ENCODE data around the gene PC.

The PC gene

DNA sequence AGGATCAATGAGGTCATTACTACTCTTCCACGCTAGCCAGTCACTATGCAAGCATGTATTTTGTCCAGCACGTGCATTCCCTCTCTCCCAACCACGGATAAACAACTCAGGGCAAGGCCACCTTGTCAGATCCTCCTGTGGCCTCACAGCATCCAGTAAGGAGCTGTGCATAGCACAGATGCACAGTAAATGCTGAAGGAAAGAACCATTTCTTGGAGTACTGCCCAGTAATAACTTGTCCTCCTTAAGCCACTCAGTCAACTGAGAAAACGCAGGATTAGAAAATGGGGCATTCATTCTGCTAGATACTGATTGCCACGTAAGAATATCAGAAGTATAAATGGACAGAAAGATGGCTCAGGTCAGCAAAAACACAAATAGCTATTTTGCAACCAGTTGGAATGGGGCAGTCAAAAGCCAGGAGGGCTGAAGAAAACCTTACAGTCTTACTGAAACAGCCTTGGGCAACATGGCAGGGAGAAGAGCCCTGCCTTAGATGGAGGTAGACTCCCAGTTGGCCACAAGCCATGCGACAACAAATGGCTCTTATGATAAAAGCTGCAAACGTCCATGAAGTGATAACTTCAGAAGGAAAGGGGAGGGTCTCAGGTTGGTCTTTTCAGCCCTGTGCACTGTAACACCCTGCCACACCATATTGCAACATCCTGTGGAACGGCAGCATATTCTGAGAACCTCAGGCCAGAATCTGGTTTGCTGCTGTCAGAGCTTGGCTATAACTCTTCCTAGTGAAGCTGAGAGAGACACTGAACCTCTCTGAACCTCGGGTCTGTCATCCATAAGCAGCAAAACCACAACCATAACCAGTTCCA is 23.0 kb downstream of the PC start:
- Histone ChIP-seq H3K9me3 (ENCODE audit: control insufficient read depth in 2 of 2, low read length in 2 of 2) (no peaks in the 10 kb centered on the region), H3K27ac (ENCODE audit: low read depth in 2 of 2, low read length in 2 of 2) (no peak overlapping the region), H3K9ac (ENCODE audit: low read depth in 1 of 2, low read length in 2 of 2) (no peak overlapping the region), H3K27me3 (ENCODE audit: control insufficient read depth in 2 of 2, insufficient read depth in 2 of 2, low read length in 2 of 2) (no peaks in the 10 kb centered on the region), H3K36me3 (ENCODE audit: control insufficient read depth in 2 of 2, insufficient read depth in 2 of 2, low read length in 2 of 2) (no peaks in the 10 kb centered on the region), H3K4me3 (ENCODE audit: low read length in 2 of 2) (no peak overlapping the region), H3K4me1 (ENCODE audit: control insufficient read depth in 2 of 2, insufficient read depth in 2 of 2, low read length in 2 of 2) (no peaks in the 10 kb centered on the region)

- H3K9ac ChIP-seq (ENCODE audit: low read depth in 1 of 2, low read length in 2 of 2): no peak overlapping the region
- no peaks in the 10 kb centered on the region for H3K4me1 ChIP-seq (ENCODE audit: control insufficient read depth in 2 of 2, insufficient read depth in 2 of 2, low read length in 2 of 2)
- no peak overlapping the region for H3K4me3 ChIP-seq (ENCODE audit: low read length in 2 of 2)
- no peaks in the 10 kb centered on the region for H3K27me3 ChIP-seq (ENCODE audit: control insufficient read depth in 2 of 2, insufficient read depth in 2 of 2, low read length in 2 of 2)
- no peaks in the 10 kb centered on the region for H3K36me3 ChIP-seq (ENCODE audit: control insufficient read depth in 2 of 2, insufficient read depth in 2 of 2, low read length in 2 of 2)
- H3K9me3 ChIP-seq (ENCODE audit: control insufficient read depth in 2 of 2, low read length in 2 of 2): no peaks in the 10 kb centered on the region
- no peak overlapping the region for H3K27ac ChIP-seq (ENCODE audit: low read depth in 2 of 2, low read length in 2 of 2)
These were observed 24.7 kb downstream of the PC start for GRCh38 chr11:66933531-66933930.

DNA sequence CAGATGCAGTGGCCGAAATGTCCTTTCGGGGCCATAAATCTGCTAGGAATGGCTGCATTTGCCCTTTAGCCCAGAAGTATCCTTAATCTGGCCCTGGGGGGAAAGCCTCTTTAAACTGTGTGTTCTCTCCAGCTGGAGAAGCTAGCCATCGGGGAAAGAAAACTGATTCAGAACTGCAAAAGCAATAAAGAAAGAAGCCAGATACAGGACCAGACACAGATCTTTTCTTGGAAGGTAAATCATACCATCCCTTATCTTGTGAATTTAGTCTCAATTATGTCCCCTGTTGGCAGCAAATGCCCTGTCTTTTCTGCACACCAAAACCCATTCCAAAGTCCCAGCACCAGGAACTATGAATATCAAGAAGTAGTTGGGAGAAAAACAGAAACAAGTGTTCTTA is 25.6 kb downstream of the PC start:
- Histone ChIP-seq H3K36me3 (ENCODE audit: control insufficient read depth in 2 of 2, insufficient read depth in 2 of 2, low read length in 2 of 2) (no peaks in the 10 kb centered on the region), H3K9me3 (ENCODE audit: control insufficient read depth in 2 of 2, low read length in 2 of 2) (no peaks in the 10 kb centered on the region), H3K4me1 (ENCODE audit: control insufficient read depth in 2 of 2, insufficient read depth in 2 of 2, low read length in 2 of 2) (no peaks in the 10 kb centered on the region), H3K4me3 (ENCODE audit: low read length in 2 of 2) (no peak overlapping the region), H3K27ac (ENCODE audit: low read depth in 2 of 2, low read length in 2 of 2) (no peak overlapping the region), H3K9ac (ENCODE audit: low read depth in 1 of 2, low read length in 2 of 2) (no peak overlapping the region), H3K27me3 (ENCODE audit: control insufficient read depth in 2 of 2, insufficient read depth in 2 of 2, low read length in 2 of 2) (no peaks in the 10 kb centered on the region)

DNA sequence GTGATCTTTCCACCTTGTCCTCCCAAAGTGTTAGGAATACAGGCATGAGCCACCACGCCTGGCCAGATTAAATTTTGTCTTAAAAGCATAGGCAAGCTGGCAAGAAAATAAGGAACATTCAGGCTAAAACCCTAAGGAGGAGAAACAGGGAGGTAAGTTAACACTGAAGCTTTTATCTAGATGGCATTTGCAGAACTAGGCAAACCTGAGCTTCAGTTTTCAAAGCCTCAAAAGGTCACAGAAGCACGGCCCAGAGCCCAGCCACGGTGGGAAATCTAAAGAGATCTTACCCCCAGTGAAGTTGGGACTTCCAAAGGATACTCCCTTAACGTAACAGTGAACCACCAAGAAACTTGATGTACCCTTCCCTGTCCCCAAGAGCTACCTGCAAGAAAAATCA is 28.4 kb downstream of the PC start:
- no peak overlapping the region for H3K9ac ChIP-seq (ENCODE audit: low read depth in 1 of 2, low read length in 2 of 2)
- H3K9me3 ChIP-seq (ENCODE audit: control insufficient read depth in 2 of 2, low read length in 2 of 2): no peaks in the 10 kb centered on the region
- H3K27ac ChIP-seq (ENCODE audit: low read depth in 2 of 2, low read length in 2 of 2): no peak overlapping the region
- no peaks in the 10 kb centered on the region for H3K36me3 ChIP-seq (ENCODE audit: control insufficient read depth in 2 of 2, insufficient read depth in 2 of 2, low read length in 2 of 2)
- no peaks in the 10 kb centered on the region for H3K4me1 ChIP-seq (ENCODE audit: control insufficient read depth in 2 of 2, insufficient read depth in 2 of 2, low read length in 2 of 2)
- no peak overlapping the region for H3K4me3 ChIP-seq (ENCODE audit: low read length in 2 of 2)
- H3K27me3 ChIP-seq (ENCODE audit: control insufficient read depth in 2 of 2, insufficient read depth in 2 of 2, low read length in 2 of 2): no peaks in the 10 kb centered on the region

DNA sequence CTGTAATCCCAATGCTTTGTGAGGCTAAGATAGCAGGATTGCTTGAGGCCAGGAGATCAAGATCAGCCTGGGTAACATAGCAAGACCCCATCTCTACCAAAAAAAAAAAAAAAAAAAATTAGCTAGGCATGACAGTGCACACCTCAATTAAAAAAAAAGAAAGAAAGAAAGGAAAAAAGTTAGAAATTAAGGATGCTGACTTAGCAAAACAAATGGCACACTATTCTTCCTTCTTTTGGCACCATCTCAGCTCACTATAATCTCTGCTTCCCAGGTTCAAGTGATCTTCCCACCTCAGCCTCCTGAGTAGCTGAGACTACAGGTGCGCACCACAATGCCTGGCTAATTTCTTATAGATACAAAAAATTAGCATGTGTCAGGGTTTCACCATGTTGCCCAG is 33.9 kb downstream of the PC start:
- Histone ChIP-seq H3K9me3 (ENCODE audit: control insufficient read depth in 2 of 2, low read length in 2 of 2) (no peaks in the 10 kb centered on the region), H3K27me3 (ENCODE audit: control insufficient read depth in 2 of 2, insufficient read depth in 2 of 2, low read length in 2 of 2) (no peaks in the 10 kb centered on the region), H3K27ac (ENCODE audit: low read depth in 2 of 2, low read length in 2 of 2) (no peak overlapping the region), H3K4me1 (ENCODE audit: control insufficient read depth in 2 of 2, insufficient read depth in 2 of 2, low read length in 2 of 2) (no peaks in the 10 kb centered on the region), H3K4me3 (ENCODE audit: low read length in 2 of 2) (no peak overlapping the region), H3K36me3 (ENCODE audit: control insufficient read depth in 2 of 2, insufficient read depth in 2 of 2, low read length in 2 of 2) (no peaks in the 10 kb centered on the region), H3K9ac (ENCODE audit: low read depth in 1 of 2, low read length in 2 of 2) (no peak overlapping the region)

GRCh38 chr11:66922551-66922950 is 35.6 kb downstream of the PC start:
- H3K9me3 ChIP-seq (ENCODE audit: control insufficient read depth in 2 of 2, low read length in 2 of 2): no peaks in the 10 kb centered on the region
- H3K36me3 ChIP-seq (ENCODE audit: control insufficient read depth in 2 of 2, insufficient read depth in 2 of 2, low read length in 2 of 2): no peaks in the 10 kb centered on the region
- no peak overlapping the region for H3K9ac ChIP-seq (ENCODE audit: low read depth in 1 of 2, low read length in 2 of 2)
- H3K4me3 ChIP-seq (ENCODE audit: low read length in 2 of 2): no peak overlapping the region
- H3K27ac ChIP-seq (ENCODE audit: low read depth in 2 of 2, low read length in 2 of 2): no peak overlapping the region
- no peaks in the 10 kb centered on the region for H3K4me1 ChIP-seq (ENCODE audit: control insufficient read depth in 2 of 2, insufficient read depth in 2 of 2, low read length in 2 of 2)
- H3K27me3 ChIP-seq (ENCODE audit: control insufficient read depth in 2 of 2, insufficient read depth in 2 of 2, low read length in 2 of 2): no peaks in the 10 kb centered on the region

GRCh38 chr11:66920978-66921784 is 37.0 kb downstream of the PC start:
- H3K4me1 ChIP-seq (ENCODE audit: control insufficient read depth in 2 of 2, insufficient read depth in 2 of 2, low read length in 2 of 2): no peaks in the 10 kb centered on the region
- H3K27ac ChIP-seq (ENCODE audit: low read depth in 2 of 2, low read length in 2 of 2): no peak overlapping the region
- H3K27me3 ChIP-seq (ENCODE audit: control insufficient read depth in 2 of 2, insufficient read depth in 2 of 2, low read length in 2 of 2): no peaks in the 10 kb centered on the region
- H3K9ac ChIP-seq (ENCODE audit: low read depth in 1 of 2, low read length in 2 of 2): no peak overlapping the region
- H3K36me3 ChIP-seq (ENCODE audit: control insufficient read depth in 2 of 2, insufficient read depth in 2 of 2, low read length in 2 of 2): no peaks in the 10 kb centered on the region
- no peak overlapping the region for H3K4me3 ChIP-seq (ENCODE audit: low read length in 2 of 2)
- no peaks in the 10 kb centered on the region for H3K9me3 ChIP-seq (ENCODE audit: control insufficient read depth in 2 of 2, low read length in 2 of 2)

- H3K36me3 ChIP-seq (ENCODE audit: control insufficient read depth in 2 of 2, insufficient read depth in 2 of 2, low read length in 2 of 2): no peaks in the 10 kb centered on the region
- H3K9me3 ChIP-seq (ENCODE audit: control insufficient read depth in 2 of 2, low read length in 2 of 2): no peaks in the 10 kb centered on the region
- H3K4me3 ChIP-seq (ENCODE audit: low read length in 2 of 2): no peak overlapping the region
- H3K27me3 ChIP-seq (ENCODE audit: control insufficient read depth in 2 of 2, insufficient read depth in 2 of 2, low read length in 2 of 2): no peaks in the 10 kb centered on the region
- H3K4me1 ChIP-seq (ENCODE audit: control insufficient read depth in 2 of 2, insufficient read depth in 2 of 2, low read length in 2 of 2): peaks cover 6 to 8% of the 10 kb centered on the region in 2 donors
- no peak overlapping the region for H3K9ac ChIP-seq (ENCODE audit: low read depth in 1 of 2, low read length in 2 of 2)
- H3K27ac ChIP-seq (ENCODE audit: low read depth in 2 of 2, low read length in 2 of 2): no peak overlapping the region
These were observed 38.3 kb downstream of the PC start for GRCh38 chr11:66919923-66920322.

DNA sequence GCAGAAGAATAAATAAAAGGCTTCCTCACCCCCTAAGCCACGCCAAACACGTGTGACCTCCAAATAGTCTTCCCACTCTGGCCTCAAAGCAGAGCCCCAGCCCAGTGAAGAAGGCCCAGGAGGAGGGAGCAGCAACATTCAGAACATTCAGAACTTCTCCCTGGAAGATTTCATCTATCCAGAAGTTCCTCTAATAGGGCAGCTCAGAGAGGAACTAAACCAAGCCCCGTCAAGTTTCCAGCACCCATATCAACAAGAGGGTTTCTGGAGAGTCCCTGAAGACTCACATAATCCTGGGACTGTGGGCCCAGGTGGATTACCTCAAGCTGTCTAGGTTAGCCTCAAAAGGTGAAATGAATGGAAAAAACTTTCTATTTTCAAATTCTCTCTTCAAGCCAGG is 39.4 kb downstream of the PC start:
- H3K4me3 ChIP-seq (ENCODE audit: low read length in 2 of 2): no peak overlapping the region
- H3K36me3 ChIP-seq (ENCODE audit: control insufficient read depth in 2 of 2, insufficient read depth in 2 of 2, low read length in 2 of 2): no peaks in the 10 kb centered on the region
- H3K9ac ChIP-seq (ENCODE audit: low read depth in 1 of 2, low read length in 2 of 2): no peak overlapping the region
- H3K27ac ChIP-seq (ENCODE audit: low read depth in 2 of 2, low read length in 2 of 2): no peak overlapping the region
- H3K9me3 ChIP-seq (ENCODE audit: control insufficient read depth in 2 of 2, low read length in 2 of 2): no peaks in the 10 kb centered on the region
- no peaks in the 10 kb centered on the region for H3K27me3 ChIP-seq (ENCODE audit: control insufficient read depth in 2 of 2, insufficient read depth in 2 of 2, low read length in 2 of 2)
- peaks cover 6 to 10% of the 10 kb centered on the region in 2 donors for H3K4me1 ChIP-seq (ENCODE audit: control insufficient read depth in 2 of 2, insufficient read depth in 2 of 2, low read length in 2 of 2)

GRCh38 chr11:66915866-66916265 is 42.3 kb downstream of the PC start:
- H3K27ac ChIP-seq (ENCODE audit: low read depth in 2 of 2, low read length in 2 of 2): peak overlapping the region; percentile 6 to 23

More at GRCh38 chr11:66915866-66916265, 42.3 kb downstream of the PC start:
- H3K4me1 ChIP-seq (ENCODE audit: control insufficient read depth in 2 of 2, insufficient read depth in 2 of 2, low read length in 2 of 2): peaks cover 6 to 10% of the 10 kb centered on the region in 2 donors
- H3K27me3 ChIP-seq (ENCODE audit: control insufficient read depth in 2 of 2, insufficient read depth in 2 of 2, low read length in 2 of 2): no peaks in the 10 kb centered on the region
- no peak overlapping the region for H3K4me3 ChIP-seq (ENCODE audit: low read length in 2 of 2)
- H3K9me3 ChIP-seq (ENCODE audit: control insufficient read depth in 2 of 2, low read length in 2 of 2): no peaks in the 10 kb centered on the region
- no peaks in the 10 kb centered on the region for H3K36me3 ChIP-seq (ENCODE audit: control insufficient read depth in 2 of 2, insufficient read depth in 2 of 2, low read length in 2 of 2)
- no peak overlapping the region for H3K9ac ChIP-seq (ENCODE audit: low read depth in 1 of 2, low read length in 2 of 2)
